A204.1 (cell line): ENCODE data around the gene LRRTM4.
"Not testable (repeated sequence)": the region's sequence is repeated elsewhere in the genome, so short reads cannot be mapped to it uniquely, and the experiment has no call there.

Experiments used
- FAIRE-seq: peaks from 2 replicates; lab custom pipeline; 2012; peaks lifted over from hg19 to GRCh38; lab: Jason Lieb, UNC

The LRRTM4 gene

DNA sequence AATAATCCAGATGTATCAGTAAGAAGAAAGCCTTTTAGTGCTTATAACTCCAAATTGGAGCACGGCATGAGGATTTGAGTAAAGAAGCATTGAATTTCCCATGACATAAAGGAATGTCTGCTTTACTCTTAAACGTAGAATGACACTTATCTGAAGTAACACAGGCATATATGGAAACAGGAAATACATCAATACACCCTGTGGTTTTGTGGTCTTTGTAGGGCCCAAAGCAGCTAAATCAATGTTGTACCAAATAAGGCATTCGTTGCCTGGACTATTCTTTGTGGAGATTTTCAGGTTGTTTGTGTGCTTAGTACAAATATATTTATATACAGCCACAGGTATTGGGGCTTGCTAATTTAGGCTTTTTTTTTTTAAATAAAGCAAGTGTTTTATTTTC, 660.5 kb downstream of the LRRTM4 start:
- FAIRE-seq = no peak

DNA sequence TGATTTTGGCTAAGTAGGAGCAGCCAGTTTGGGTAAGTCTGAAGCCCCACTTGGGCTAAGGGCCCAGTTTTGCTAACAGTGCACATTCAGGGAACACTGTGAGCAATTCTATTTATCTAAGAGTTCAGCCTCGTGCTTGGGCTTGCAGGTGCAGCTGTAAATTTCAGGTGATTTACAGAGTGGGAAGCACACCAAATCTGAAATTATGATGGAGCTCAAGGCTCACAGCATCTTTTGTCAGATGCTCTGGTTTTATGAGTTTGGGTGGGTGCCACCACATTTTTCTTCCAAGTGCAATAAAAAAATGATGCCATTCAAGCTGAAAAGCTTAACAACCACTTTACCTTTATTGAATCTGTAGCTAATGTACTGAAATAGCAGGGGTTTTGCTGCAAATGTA, 671.2 kb downstream of the LRRTM4 start:
- no peak for FAIRE-seq

DNA sequence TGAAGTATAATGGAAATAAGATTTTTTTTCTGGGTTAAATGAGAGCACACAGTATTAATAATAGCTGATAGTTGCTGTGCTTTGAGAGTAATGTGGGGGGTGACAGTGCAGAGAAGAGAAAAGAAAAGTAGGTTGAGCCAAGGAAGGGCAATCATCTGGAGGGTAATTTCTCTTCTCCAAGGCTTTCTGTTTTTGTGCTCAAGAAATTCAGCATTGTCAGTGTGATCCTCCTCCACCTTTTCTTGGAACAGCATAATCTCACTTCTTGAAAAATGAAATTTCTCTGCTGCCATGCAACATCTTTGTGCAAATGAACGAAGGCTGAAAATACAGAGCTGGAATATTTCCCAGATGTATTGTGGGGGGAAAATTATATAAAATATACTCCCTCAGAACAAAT, 673.1 kb downstream of the LRRTM4 start:
- no peak for FAIRE-seq

DNA sequence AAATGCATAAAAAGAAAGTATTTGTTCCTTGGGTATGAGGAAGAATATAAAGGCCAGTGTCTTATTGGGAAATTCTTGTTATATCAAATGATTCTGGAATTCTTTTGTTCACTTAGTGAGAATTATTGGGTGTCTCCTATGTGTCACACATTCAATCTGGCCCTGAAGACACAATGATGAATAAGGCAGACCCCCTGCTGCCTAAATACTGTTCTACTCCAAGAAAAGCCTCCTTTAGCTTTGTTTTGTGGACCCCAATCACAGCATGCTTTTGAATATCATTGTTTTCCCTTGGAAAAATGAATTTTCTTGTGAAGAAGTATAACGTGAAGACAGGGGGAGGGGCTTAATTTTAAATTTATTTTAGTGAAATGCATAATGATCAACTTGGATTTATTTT, 682.4 kb downstream of the LRRTM4 start:
- FAIRE-seq = no peak

DNA sequence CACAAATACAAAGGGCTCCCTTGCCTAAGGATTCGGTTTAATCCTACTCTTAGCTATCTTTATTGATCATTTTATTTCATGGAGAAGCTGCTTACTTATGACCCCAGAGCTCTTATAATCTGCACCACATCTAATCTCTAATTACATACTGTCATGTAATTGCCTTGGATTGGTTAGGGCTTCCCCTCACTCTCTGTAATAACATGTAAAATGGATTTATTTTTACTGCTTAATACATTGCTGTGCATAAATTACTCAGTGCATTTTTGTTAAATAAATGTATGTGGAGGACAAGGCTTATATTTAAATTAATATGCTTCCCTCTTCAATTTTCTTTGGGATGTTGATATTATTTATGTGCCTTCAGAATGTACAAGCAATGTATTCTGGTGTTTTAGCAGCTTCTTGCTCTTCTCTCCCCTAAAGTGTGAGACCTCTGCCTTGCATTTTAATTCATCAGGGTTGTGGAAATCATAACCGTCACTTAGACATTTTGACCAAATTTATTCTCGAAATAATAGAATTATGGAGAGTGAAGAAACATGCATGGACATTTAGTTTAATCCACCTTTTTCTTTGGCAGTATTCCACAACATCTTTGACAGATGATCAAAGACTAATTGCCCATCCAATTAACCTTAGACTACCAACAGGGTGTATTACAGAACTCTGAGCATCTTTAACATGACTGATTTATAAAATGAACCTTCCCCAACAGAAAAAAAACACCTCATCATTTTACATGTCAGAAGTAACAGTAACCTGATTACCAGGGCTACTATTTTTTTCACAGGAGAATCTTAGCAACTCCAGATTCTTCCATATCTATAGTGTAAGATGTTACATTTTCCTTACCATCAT, 692.6 kb downstream of the LRRTM4 start:
- FAIRE-seq = no peak

DNA sequence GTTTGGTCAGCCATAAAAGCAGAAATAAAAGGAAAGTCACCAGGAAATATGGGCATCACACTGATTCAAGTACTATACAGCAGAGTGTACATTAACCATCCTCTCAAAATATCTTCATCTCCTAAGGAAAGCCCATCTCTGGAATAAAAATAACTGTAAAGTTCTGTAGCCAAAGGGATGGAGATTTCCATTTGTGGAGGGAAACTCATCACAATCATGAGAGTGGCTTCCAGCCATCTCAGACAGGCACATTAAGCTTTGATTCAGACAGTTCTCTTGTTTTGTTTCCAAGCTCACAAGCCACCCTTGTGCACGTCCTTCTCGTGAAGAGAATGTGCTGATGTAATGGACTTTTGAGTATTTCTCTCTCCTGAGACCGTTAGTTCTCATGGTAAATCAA, 695.5 kb downstream of the LRRTM4 start:
- FAIRE-seq = no peak

DNA sequence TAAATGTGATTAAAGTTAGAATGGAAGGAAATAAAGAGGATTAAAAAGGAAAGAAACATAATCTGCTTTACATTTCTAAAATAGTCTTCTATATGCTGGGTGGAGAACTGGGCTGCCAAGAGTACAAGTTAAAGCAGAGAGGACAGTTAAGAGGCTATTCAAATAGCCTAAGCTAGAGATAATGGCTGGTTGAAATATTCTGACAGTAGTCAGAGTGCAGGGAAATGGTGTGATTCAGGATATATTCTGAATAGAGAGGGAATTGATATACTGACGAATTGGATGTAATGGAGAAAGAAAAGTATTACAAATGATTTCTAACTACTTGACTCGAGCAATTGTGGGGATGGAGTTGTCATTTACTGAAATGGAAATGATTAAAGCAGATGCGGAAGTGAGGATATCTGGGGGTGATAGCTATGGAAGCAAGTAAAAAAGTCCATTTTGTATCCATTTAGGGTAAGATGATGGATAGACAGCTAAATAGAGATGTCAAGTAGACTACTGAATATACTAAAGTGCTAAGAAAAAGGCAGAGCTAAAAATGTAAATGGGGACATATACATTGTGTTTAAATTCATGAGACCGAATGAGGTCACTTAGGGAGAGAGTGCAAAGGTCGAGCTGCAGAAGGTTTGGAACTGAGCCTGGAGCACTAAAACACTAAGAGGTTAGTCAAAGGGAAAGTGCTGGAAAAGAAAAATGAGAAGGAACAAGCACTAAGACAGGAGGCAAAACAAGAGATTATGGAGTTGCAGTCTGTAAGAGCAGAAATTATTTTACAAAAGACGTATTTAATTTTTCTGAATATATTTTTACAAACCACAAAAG, 696.8 kb downstream of the LRRTM4 start:
- no peak for FAIRE-seq

DNA sequence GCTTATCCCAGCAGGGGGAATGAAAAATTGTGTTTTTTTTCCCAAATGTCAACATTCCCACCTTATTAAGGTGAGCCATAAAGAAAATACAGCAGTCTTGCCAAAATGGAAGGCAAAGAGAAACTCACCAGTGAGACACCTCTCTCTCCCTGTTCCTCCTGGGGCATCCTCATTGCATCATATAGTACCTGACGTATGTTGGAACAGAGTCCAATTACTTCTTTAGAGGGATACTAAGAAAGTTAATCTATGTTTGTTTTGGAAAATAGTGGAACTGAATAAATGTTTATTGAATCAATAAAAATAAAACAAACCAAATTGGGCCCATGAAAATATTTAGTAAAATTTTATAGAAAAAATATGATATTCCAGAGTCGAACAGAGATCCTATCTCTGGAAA, 700.4 kb downstream of the LRRTM4 start:
- no peak for FAIRE-seq

DNA sequence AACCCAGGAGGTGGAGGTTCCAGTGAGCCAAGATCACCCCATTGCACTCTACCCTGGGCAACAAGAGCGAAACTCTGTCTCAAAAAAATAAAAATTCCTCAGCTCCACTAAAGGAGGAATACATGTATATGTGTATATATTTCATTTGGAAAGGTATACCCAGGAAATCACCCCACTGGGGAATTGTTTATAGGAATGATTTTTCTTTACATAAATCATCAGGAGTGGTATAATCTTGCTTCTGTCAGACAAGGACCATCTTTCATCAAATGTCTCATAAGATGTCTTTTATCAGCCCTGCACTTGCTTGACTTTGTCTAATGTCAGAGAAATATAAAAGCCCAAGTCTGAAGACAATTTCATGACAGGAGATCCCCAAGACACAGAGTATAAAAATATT, 709.1 kb downstream of the LRRTM4 start:
- FAIRE-seq = no peak

DNA sequence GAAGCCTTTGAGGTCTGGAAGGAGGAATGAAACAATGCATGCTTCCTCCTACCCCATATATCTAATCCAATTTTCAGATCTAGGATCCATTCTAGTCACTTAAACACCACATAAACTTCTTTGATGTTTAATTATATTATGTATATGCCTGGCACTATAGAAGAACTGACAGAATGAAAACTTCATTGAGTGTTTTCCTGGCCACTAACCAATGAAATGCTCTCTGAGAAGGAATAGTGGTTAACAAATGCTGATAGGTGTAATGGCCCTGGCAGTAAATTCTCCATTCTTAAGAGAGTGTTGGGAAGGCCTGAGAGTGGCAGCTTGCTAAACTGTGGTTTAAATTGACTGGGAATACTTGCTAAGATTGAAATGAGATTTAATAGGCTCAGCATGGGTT, 710.0 kb downstream of the LRRTM4 start:
- no peak for FAIRE-seq

DNA sequence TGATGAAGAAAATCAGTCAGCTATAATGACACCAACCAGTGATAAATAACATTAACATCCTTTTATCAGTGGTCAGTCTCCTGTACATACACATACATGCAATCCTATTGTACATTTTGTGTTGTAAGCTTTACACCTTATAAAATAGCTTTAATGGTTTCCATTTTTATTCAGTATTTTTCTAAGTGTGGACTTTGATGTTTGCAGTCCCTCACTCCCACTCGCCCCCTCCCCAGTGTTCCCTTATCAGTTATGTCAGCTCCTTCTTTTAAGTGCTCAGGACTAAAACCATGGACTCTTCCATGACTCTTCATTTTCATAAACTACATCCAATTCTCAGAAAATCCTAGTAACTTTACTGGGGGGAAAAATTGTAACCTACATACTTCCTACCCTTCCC, 713.0 kb downstream of the LRRTM4 start:
- FAIRE-seq = no peak

DNA sequence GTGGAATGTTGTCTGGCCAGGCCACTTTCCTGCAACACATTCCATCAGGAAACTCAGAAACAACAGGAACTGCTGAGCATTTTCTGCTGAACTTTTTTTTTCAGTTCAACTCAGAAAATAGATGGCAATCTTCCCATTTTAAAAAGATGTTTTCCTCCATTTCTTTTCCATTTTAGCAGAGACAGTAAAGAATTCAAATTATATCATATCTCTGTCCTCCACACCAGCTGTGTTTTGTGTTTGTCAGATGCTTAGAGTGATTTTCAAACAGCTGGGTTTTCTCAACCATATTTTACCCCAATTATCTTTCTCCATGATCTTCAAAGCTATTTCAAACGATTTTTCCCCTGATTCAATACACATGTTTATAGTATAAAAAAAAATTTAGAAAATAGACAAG, 713.4 kb downstream of the LRRTM4 start:
- FAIRE-seq = no peak

DNA sequence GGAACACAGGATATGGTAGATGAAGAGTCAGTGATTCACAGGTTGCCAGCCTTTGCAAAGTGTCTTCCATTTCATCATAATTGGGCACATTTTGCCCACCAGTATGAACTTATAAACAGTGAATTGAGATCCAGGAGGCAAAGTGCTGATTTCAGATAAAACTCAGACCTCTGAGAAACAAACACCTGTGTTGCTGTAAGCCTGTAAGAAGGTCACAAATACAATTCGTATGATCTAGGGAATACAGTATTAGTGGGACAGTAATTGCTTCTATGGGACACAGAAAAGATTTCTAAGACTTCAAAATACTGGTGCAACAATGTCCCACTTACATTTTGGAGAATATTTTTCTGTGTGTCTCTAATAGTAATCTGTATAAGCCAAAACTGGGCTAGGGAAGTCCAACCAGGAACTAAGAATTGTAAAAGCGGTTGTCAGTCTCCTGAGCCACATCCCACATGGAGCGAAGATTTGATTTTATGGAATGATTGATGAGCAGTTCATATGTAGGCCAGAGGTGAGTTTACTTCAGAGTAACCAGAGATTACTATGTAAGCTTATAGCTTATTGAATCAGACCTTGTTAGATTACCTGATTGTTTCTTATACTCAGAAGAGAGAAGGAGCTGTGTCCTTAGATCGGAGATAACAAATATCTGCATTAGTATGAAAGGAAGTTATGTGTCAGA, 728.4 kb downstream of the LRRTM4 start:
- no peak for FAIRE-seq

DNA sequence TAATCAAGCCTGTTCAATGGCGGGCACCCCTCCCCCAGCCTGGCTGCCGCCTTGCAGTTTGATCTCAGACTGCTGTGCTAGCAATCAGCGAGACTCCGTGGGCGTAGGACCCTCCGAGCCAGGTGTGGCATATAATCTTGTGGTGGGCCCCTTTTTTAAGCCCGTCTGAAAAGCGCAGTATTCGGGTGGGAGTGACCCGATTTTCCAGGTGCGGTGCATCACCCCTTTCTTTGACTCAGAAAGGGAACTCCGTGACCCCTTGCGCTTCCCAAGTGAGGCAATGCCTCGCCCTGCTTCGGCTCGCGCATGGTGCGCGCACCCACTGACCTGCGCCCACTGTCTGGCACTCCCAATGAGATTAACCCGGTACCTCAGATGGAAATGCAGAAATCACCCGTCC, 740.9 kb downstream of the LRRTM4 start:
- FAIRE-seq = not testable (repeated sequence)

DNA sequence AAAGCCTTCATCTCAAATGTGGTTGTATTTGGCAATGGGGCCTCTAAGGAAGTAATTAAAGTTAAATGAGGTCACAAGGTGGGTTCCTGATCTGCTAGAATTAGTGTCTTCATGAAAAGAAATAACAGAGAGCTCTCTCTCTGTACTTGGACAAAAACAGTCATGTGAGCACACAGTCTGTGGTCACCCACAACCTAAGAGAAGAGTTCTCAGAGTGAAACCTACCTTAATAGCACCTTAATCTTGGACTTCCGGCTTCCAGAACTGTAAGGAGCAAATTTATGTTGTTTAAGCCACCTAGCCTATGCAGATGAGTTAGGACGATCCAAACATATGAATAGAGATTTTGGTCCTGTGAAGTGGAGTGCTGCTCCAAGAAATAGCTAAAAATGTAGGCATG, 758.9 kb downstream of the LRRTM4 start:
- no peak for FAIRE-seq

DNA sequence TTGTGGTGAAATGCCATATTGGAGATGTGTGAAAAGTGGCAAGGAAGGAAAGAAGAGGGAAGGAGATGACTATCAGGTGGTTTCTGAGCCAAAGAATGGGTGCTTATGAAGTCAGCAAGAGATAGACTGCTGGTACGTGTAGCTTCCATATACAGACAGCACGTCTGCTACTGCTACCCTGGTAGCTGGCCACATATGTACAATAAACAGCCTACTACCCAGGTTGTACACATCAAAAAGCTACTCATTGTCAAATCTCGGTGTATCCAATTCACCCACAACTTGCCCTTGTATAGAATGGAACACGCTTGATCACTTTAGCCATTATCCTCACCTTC, 761.8 kb downstream of the LRRTM4 start:
- FAIRE-seq = no peak

DNA sequence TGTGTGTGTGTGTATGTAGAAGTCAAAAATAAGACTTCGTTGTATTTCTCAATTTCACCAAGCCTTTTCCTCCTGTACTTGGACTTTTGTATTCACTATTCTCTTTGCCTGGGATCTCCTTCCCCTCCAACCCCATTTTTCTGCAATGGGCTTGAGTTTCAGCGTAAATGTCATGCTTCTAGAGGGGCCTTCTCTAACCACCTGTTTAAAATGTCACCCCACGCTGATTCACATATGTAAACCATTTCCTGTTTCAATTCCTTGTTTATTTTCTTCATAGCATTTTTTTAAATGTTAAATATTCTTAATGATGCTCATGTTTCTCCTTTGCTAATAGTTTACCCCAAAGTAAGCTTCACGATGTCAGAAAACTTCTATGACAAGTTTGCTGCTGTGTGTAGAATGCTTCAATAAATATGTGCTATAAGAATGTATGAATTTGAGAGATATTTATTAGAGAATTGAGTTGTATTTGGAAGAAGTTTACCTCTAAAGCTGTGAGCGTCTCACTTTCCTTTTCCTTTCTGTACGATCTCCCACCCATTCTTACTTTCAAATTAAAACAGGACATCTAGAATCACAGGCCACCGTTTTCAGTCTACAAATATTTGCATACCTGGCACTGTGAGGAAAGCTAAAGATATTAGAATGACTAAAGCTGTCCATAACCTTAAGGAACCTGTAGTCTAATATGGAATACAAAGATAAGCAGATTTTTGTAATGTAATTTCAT, 762.4 kb downstream of the LRRTM4 start:
- FAIRE-seq = no peak

DNA sequence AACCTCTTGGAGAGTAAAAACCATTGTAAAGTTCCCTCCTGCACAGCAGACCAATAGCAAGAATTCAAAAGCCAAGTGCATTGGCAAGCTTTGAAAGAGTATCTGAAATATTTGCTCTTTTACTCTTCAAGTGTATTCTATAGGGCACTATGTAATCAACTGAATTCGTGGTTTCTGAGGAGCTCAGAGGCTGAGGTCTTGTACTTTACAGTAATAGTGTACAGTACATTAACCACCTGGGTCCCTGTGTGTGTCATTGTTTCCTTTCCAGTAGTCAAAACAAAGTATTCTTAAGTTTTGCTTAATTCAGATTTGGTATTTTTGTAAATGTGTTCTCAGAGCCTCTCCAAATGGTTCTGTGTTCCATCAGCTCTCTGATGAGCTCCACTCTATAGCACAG, 769.7 kb downstream of the LRRTM4 start:
- no peak for FAIRE-seq

DNA sequence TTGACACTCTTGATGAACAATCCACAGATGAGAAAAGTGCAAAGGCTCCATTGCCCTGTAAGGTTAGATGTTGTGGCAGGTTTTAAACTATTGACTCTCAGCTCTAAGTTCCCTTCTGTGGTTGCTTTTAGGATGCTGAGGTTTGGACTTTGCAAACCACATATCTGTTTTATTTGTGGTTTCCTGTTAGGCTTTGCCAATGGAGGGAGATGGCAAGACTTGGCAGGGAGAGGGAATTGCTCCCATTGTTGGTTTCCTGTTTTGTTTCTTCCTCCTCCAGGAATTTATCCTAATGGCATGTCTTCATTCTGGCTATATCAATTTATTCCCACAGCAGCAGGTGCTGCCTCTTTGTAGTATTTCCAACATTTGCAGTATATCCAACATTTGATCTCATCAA, 772.3 kb downstream of the LRRTM4 start:
- FAIRE-seq = no peak

DNA sequence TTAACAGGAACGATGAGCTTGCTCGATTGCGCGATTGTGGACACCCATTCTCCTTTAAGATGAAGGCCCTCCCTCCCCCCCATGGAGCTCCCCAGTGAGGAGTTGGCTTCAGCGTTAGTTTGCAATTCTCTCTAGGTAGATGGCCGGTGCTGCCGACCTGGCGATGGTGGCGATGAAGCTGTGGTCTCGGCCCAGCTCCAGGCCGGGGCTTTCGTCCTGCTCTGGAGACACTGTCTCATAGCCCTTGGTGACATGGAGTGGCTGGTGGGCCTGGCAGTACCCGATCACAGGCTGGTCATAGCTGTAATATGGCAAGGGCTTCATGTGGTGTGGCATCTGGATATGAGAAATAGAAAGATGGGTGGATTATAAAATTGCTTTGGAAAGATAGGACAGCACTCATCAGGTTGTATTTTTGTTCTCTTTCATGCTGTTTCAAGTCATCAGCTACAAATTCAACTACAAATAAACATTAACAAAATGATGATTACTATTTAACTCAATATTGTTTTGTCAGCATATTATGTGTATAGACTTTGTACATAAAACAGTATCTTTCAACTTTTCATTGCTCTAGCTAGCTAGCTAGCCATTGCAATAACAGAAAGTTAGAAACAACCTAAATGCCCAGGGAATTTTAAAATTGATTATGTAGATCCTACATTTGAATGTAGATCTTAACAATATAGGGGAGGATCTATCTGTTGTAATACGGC, 773.4 kb downstream of the LRRTM4 start:
- no peak for FAIRE-seq

DNA sequence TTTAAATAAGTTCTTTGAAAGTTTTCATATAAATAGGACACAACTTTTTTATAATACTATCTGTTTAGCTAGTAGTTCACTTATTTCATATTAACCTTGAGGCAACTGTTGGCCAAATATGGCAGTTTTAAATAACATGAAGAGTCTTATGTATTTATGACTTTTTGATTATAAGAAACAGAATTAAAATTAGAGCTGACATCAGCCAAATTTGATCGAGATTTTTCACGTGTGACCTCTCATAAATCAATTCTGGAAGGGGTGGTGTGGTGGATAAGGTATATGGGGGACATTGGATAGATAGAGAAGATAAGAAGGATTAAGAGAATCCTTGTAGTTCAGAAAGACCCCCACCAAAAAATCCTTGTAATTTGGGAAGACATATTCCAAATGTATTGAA, 776.6 kb downstream of the LRRTM4 start:
- FAIRE-seq = no peak

DNA sequence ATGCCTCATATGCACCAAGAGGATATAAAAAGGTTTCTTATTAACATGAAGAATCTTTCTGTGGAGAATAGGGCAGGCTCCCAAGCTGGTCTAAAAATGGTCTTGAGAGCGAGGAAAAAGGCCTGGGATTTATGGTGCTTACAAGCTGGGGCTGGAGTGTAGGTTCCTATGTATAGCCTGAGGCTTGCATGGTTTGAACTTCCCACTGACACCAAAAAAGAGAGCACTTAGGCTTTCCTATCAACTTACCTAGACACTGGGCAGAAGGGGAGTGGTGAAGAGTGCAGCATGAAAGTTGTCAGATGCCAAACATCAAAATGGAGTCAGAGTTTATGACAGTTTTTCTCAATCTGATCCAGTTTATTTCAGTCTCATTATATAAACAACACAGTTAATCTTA, 784.6 kb downstream of the LRRTM4 start:
- FAIRE-seq = no peak
